A673 (cell line): ENCODE results near the gene XKR7.

Source experiments
- CTCF ChIP-seq: fragments of 300-800, 200-600 bp; sonication (generic); conservative IDR thresholded peaks from 2 replicates; pipeline ENCODE4 v1.5.1; 2017; ENCODE audit warnings: low read depth, mild to moderate bottlenecking, antibody characterized with exemption, low read length, moderate library complexity, mixed read lengths
- EZH2 ChIP-seq: fragments of 200-600 bp; sonication (generic); IDR thresholded peaks from 2 replicates; pipeline ENCODE4 v1.6.1; 2017; ENCODE audit warnings: borderline replicate concordance, low read depth, mild to moderate bottlenecking, mixed read lengths, antibody characterized with exemption, low read length; ENCODE audit not compliant: poor library complexity, severe bottlenecking

- no peak for TF ChIP-seq CTCF
- TF ChIP-seq EZH2 = no peak
Measured at GRCh38 chr20:32050851-32051556, 83.1 kb downstream of the XKR7 start.
